Measurements from ENCODE around the gene FBLL1. TPM values are rescaled to one million over a fixed set of nuclear protein-coding genes. Genes with fewer than 3 reads are reported as not detected.

FBLL1 gene
- total and polyA plus RNA-seq, 9 of the 15 experiments (the other 6 are each of a cell fraction or from before 2014, with no cell fraction given), result not detected

DNA sequence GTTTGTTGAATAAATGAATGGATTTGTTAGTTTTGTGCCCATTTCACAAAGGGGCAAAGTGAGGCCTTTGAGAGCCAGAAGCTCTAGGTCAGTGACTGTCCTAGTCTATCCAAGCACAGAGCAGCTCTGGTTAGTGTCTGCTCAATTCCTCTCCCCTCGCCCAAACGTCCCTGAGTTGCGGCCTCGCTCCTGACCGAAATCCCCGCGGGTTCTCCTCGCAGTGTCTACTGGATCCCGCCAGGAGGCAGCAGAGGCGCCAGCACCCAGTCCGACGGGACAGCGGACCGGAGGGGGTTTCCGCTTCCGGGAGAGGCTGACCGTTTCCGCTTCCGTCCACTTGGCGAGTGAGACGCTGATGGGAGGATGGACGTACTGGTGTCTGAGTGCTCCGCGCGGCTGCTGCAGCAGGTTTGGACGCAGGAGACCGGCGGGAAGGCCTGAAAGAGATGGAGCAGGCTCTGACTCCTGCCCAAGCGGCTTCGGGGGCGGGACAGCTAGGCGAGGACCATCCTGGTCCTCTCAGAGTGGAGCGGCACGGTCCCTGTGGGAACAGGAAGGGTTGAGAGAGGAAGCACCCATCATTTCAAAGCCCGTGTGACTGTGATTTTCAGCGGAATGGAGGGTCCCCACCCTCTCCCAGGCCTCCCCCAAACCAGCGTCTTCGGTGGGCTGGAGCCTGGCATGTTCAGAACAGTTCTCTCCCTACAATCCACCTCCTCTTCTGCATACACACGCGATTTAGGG, 42.8 kb upstream of the FBLL1 start, which contains the start of gene RARS1 (continued):
- TF ChIP-seq, protein P1, sequence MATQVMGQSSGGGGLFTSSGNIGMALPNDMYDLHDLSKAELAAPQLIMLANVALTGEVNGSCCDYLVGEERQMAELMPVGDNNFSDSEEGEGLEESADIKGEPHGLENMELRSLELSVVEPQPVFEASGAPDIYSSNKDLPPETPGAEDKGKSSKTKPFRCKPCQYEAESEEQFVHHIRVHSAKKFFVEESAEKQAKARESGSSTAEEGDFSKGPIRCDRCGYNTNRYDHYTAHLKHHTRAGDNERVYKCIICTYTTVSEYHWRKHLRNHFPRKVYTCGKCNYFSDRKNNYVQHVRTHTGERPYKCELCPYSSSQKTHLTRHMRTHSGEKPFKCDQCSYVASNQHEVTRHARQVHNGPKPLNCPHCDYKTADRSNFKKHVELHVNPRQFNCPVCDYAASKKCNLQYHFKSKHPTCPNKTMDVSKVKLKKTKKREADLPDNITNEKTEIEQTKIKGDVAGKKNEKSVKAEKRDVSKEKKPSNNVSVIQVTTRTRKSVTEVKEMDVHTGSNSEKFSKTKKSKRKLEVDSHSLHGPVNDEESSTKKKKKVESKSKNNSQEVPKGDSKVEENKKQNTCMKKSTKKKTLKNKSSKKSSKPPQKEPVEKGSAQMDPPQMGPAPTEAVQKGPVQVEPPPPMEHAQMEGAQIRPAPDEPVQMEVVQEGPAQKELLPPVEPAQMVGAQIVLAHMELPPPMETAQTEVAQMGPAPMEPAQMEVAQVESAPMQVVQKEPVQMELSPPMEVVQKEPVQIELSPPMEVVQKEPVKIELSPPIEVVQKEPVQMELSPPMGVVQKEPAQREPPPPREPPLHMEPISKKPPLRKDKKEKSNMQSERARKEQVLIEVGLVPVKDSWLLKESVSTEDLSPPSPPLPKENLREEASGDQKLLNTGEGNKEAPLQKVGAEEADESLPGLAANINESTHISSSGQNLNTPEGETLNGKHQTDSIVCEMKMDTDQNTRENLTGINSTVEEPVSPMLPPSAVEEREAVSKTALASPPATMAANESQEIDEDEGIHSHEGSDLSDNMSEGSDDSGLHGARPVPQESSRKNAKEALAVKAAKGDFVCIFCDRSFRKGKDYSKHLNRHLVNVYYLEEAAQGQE (IDR thresholded peaks at IDR 0.05; ENCODE audit: borderline replicate concordance), result peak; percentile 83
- TF ChIP-seq, protein P1 (CRISPR knock-in tag; IDR thresholded peaks at IDR 0.05; ENCODE audit: low read depth), result peak; percentile 84; the same call in 1 of the 2 replicates
- no peak for TF ChIP-seq FOXM1 (IDR thresholded peaks at IDR 0.05; ENCODE audit: low read depth)
- no peak for TF ChIP-seq FOXM1 (CRISPR knock-in tag; IDR thresholded peaks at IDR 0.05; ENCODE audit: low read depth)
- TF ChIP-seq SMAD4 (CRISPR knock-in tag; conservative IDR thresholded peaks at IDR 0.05), result 0 out of 2 replicates have a peak, but pooled peaks have one; percentile 17
- no peak for TF ChIP-seq ZNF324 (CRISPR knock-in tag; IDR thresholded peaks at IDR 0.05)
- no peak for TF ChIP-seq ZNF518B (CRISPR knock-in tag; IDR thresholded peaks at IDR 0.05)
- no peak for TF ChIP-seq RFX7 (CRISPR knock-in tag; IDR thresholded peaks at IDR 0.05)
- TF ChIP-seq RB1 (IDR thresholded peaks at IDR 0.05; ENCODE audit: low read depth), result peak; percentile 91
- TF ChIP-seq, protein P2, sequence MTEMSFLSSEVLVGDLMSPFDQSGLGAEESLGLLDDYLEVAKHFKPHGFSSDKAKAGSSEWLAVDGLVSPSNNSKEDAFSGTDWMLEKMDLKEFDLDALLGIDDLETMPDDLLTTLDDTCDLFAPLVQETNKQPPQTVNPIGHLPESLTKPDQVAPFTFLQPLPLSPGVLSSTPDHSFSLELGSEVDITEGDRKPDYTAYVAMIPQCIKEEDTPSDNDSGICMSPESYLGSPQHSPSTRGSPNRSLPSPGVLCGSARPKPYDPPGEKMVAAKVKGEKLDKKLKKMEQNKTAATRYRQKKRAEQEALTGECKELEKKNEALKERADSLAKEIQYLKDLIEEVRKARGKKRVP (CRISPR knock-in tag; IDR thresholded peaks at IDR 0.05), result no peak
- TF ChIP-seq RBM14 (IDR thresholded peaks at IDR 0.05; ENCODE audit: borderline replicate concordance, insufficient read depth, low read depth, low read length), result no peak
- peak in 1 of 2 experiments; percentile 99; a peak in 2 of 4 replicates for TF ChIP-seq KDM4B (IDR thresholded peaks at IDR 0.05; ENCODE audit: borderline replicate concordance in 2 of 2, low read depth in 1 of 2)
- no peak for TF ChIP-seq NR3C1 (CRISPR knock-in tag; IDR thresholded peaks at IDR 0.05)

Measured in K562 (cell line).